ENCODE measurements around the gene HABP2. TPM values are rescaled to one million over a fixed set of nuclear protein-coding genes. Genes with fewer than 3 reads are reported as not detected.

Gene HABP2
- total and polyA plus RNA-seq, 3 donors from 2014 or later = 0.37 to 1.9 TPM; not detected in 1

GRCh38 chr10:113524120-113524519 lies 28.7 kb upstream of the HABP2 start:
- intact Hi-C loops (cut with DNase I; ENCODE audit: low total_unique reads) = no loop called here
- H3K36me3 ChIP-seq (ENCODE audit: low read depth, missing control alignments) = no peaks in the 10 kb centered on the region
- H3K9me3 ChIP-seq = no peaks in the 10 kb centered on the region
- H3K27me3 ChIP-seq = no peaks in the 10 kb centered on the region
- WGBS, 2 donors = 71 to 81% methylated on average over 3 of the region's 3 CpGs
- no peak for DNase-seq
- no peak overlapping the region for H3K27ac ChIP-seq
- H3K4me1 ChIP-seq = peaks cover 7% of the 10 kb centered on the region
- TF ChIP-seq POLR2A (IDR thresholded peaks at IDR 0.05) (no peak), CTCF (IDR thresholded peaks at IDR 0.05) (no peak)
- H3K4me3 ChIP-seq = no peak overlapping the region

GRCh38 chr10:113524539-113525490 lies 28.0 kb upstream of the HABP2 start:
- no peak overlapping the region for H3K4me3 ChIP-seq
- no peaks in the 10 kb centered on the region for H3K27me3 ChIP-seq
- H3K4me1 ChIP-seq = peaks cover 7% of the 10 kb centered on the region
- intact Hi-C loops (cut with DNase I; ENCODE audit: low total_unique reads) = no loop called here
- no peaks in the 10 kb centered on the region for H3K9me3 ChIP-seq
- TF ChIP-seq POLR2A (IDR thresholded peaks at IDR 0.05) (no peak), CTCF (IDR thresholded peaks at IDR 0.05) (no peak)
- 85 to 87% methylated on average over 11 of the region's 11 CpGs for whole genome bisulfite sequencing, 2 donors
- H3K27ac ChIP-seq = no peak overlapping the region
- no peak for DNase-seq
- H3K36me3 ChIP-seq (ENCODE audit: low read depth, missing control alignments) = no peaks in the 10 kb centered on the region

GRCh38 chr10:113525713-113526112 lies 27.1 kb upstream of the HABP2 start:
- intact Hi-C loops (cut with DNase I; ENCODE audit: low total_unique reads) = no loop called here
- H3K4me1 ChIP-seq = peaks cover 7% of the 10 kb centered on the region
- no peak overlapping the region for H3K27ac ChIP-seq
- no peak for DNase-seq
- no peak overlapping the region for H3K4me3 ChIP-seq
- 91 to 98% methylated on average over 5 of the region's 5 CpGs for WGBS, 2 donors
- no peaks in the 10 kb centered on the region for H3K36me3 ChIP-seq (ENCODE audit: low read depth, missing control alignments)
- no peaks in the 10 kb centered on the region for H3K27me3 ChIP-seq
- no peaks in the 10 kb centered on the region for H3K9me3 ChIP-seq
- TF ChIP-seq CTCF (IDR thresholded peaks at IDR 0.05) (no peak), POLR2A (IDR thresholded peaks at IDR 0.05) (no peak)

- no peaks in the 10 kb centered on the region for H3K27me3 ChIP-seq
- H3K4me1 ChIP-seq = peaks cover 7% of the 10 kb centered on the region
- no peak for TF ChIP-seq CTCF (IDR thresholded peaks at IDR 0.05)
- no peak for TF ChIP-seq POLR2A (IDR thresholded peaks at IDR 0.05)
- no peaks in the 10 kb centered on the region for H3K9me3 ChIP-seq
- no peaks in the 10 kb centered on the region for H3K36me3 ChIP-seq (ENCODE audit: low read depth, missing control alignments)
- no peak for DNase-seq
- intact Hi-C loops (cut with DNase I; ENCODE audit: low total_unique reads) = no loop called here
- H3K4me3 ChIP-seq = no peak overlapping the region
- no peak overlapping the region for H3K27ac ChIP-seq
- 65 to 68% methylated on average over 9 of the region's 9 CpGs for WGBS, 2 donors
Measured at GRCh38 chr10:113527211-113527906, 25.5 kb upstream of the HABP2 start.
